H9 (cell line): ENCODE data around the gene GCNT2. TPM values are rescaled to one million over a fixed set of nuclear protein-coding genes. Genes with fewer than 3 reads are reported as not detected.

Source experiments
- DNase-seq: peaks from one replicate; pipeline ENCODE4 v3.0.0-alpha.2; 2017
- H2AFZ ChIP-seq: one replicate; pipeline ENCODE4 v1.6.1; 2013; ENCODE audit warnings: mild to moderate bottlenecking, low read length, control low read depth, moderate library complexity
- H2AK5ac ChIP-seq: 2 replicates; pipeline ENCODE4 v1.6.1; 2013; ENCODE audit warnings: low read length, control low read depth, mixed read lengths; ENCODE audit not compliant: insufficient read length
- H2BK120ac ChIP-seq: one replicate; pipeline ENCODE4 v1.6.1; 2013; ENCODE audit warnings: low read depth, mild to moderate bottlenecking, low read length, control low read depth, inconsistent platforms; ENCODE audit not compliant: poor library complexity, severe bottlenecking
- H2BK12ac ChIP-seq: 2 replicates; pipeline ENCODE4 v1.6.1; 2013; ENCODE audit warnings: low read length, control low read depth, mixed read lengths, low read depth; ENCODE audit not compliant: insufficient read length
- H2BK15ac ChIP-seq: 2 replicates; pipeline ENCODE4 v1.6.1; 2013; ENCODE audit warnings: low read depth, low read length, control low read depth
- H2BK20ac ChIP-seq: one replicate; pipeline ENCODE4 v1.6.1; 2013; ENCODE audit warnings: low read depth, mild to moderate bottlenecking, low read length, control low read depth, inconsistent platforms; ENCODE audit not compliant: poor library complexity, severe bottlenecking
- H2BK5ac ChIP-seq: 2 replicates; pipeline ENCODE4 v1.6.1; 2013; ENCODE audit warnings: low read length, control low read depth, mixed read lengths; ENCODE audit not compliant: insufficient read length
- H3K14ac ChIP-seq: 2 replicates; pipeline ENCODE4 v1.6.1; 2013; ENCODE audit warnings: low read length, control low read depth; ENCODE audit not compliant: insufficient read depth
- H3K18ac ChIP-seq: 2 replicates; pipeline ENCODE4 v1.6.1; 2013; ENCODE audit warnings: low read depth, mild to moderate bottlenecking, mixed read lengths, low read length, control low read depth; ENCODE audit not compliant: insufficient read length
- H3K23ac ChIP-seq: 2 replicates; pipeline ENCODE4 v1.6.1; 2013; ENCODE audit warnings: low read length, control low read depth, mixed read lengths, low read depth; ENCODE audit not compliant: insufficient read length
- H3K23me2 ChIP-seq: 2 replicates; pipeline ENCODE4 v1.6.1; 2013; ENCODE audit warnings: low read depth, mild to moderate bottlenecking, mixed read lengths, low read length, control low read depth; ENCODE audit not compliant: insufficient read length, poor library complexity, severe bottlenecking
- H3K27ac ChIP-seq: 2 replicates; pipeline ENCODE4 v1.5.1; 2013; ENCODE audit warnings: low read length, control low read depth, mixed read lengths, low read depth; ENCODE audit not compliant: insufficient read length
- H3K27me3 ChIP-seq: 2 replicates; pipeline ENCODE4 v1.6.1; 2013; ENCODE audit warnings: low read length, control low read depth, inconsistent platforms; ENCODE audit not compliant: insufficient read depth
- H3K4ac ChIP-seq: 2 replicates; pipeline ENCODE4 v1.6.1; 2013; ENCODE audit warnings: low read depth, mild to moderate bottlenecking, control low read depth, inconsistent platforms, low read length, moderate library complexity
- H3K4me1 ChIP-seq: 2 replicates; pipeline ENCODE4 v1.6.1; 2013; ENCODE audit warnings: low read length, control low read depth, inconsistent platforms; ENCODE audit not compliant: insufficient read depth
- H3K4me2 ChIP-seq: 2 replicates; pipeline ENCODE4 v1.6.1; 2013; ENCODE audit warnings: low read length, control low read depth, mixed read lengths; ENCODE audit not compliant: insufficient read length, insufficient read depth
- H3K56ac ChIP-seq: 2 replicates; pipeline ENCODE4 v1.6.1; 2013; ENCODE audit warnings: low read depth, mild to moderate bottlenecking, mixed read lengths, low read length, control low read depth; ENCODE audit not compliant: insufficient read length
- H3K79me1 ChIP-seq: 2 replicates; pipeline ENCODE4 v1.6.1; 2013; ENCODE audit warnings: low read depth, mild to moderate bottlenecking, moderate library complexity, low read length, control low read depth, inconsistent platforms; ENCODE audit not compliant: insufficient read depth, poor library complexity, severe bottlenecking
- H3K79me2 ChIP-seq: 2 replicates; pipeline ENCODE4 v1.6.1; 2013; ENCODE audit warnings: low read length, control low read depth, inconsistent platforms; ENCODE audit not compliant: insufficient read depth
- H3K9ac ChIP-seq: 2 replicates; pipeline ENCODE4 v1.6.1; 2013; ENCODE audit warnings: low read length, control low read depth, mixed read lengths; ENCODE audit not compliant: insufficient read length; ENCODE audit errors: extremely low read depth
- H3K9me3 ChIP-seq: one replicate; pipeline ENCODE4 v1.6.1; 2013; ENCODE audit warnings: low read depth, low read length, inconsistent platforms; ENCODE audit not compliant: control insufficient read depth
- H3T11ph ChIP-seq: one replicate; pipeline ENCODE4 v1.6.1; 2013; ENCODE audit warnings: mild to moderate bottlenecking, low read length, control low read depth, inconsistent platforms
- H4K20me1 ChIP-seq: one replicate; pipeline ENCODE4 v1.6.1; 2013; ENCODE audit not compliant: control insufficient read depth, insufficient read length, insufficient read depth
- H4K5ac ChIP-seq: 2 replicates; pipeline ENCODE4 v1.6.1; 2013; ENCODE audit warnings: low read depth, mild to moderate bottlenecking, mixed read lengths, low read length, control low read depth; ENCODE audit not compliant: insufficient read length
- H4K8ac ChIP-seq: replicated peaks from 2 replicates; pipeline ENCODE4 v1.6.1; 2013; ENCODE audit warnings: low read length, control low read depth, mixed read lengths, low read depth; ENCODE audit not compliant: insufficient read length
- H4K91ac ChIP-seq: 2 replicates; pipeline ENCODE4 v1.6.1; 2013; ENCODE audit warnings: low read depth, mild to moderate bottlenecking, moderate library complexity, mixed read lengths, low read length, control low read depth; ENCODE audit not compliant: insufficient read length
- H3K27ac Mint-ChIP-seq, 3 experiments: 2 replicates in 2 of 3; 3 replicates in 1 of 3; pipeline ENCODE4 v1.8.0; 2020 to 2021; ENCODE audit warnings: mixed read lengths in 3 of 3, mild to moderate bottlenecking in 1 of 3, moderate library complexity in 1 of 3
- H3K27me3 Mint-ChIP-seq: 2 replicates; pipeline ENCODE4 v1.8.0; 2021; ENCODE audit warnings: low read depth, mild to moderate bottlenecking, moderate library complexity, mixed read lengths
- H3K36me3 Mint-ChIP-seq, 3 experiments: 2 replicates in 2 of 3; 3 replicates in 1 of 3; pipeline ENCODE4 v1.8.0; 2020 to 2021; ENCODE audit warnings: low read depth in 3 of 3, mixed read lengths in 3 of 3; ENCODE audit not compliant: insufficient read depth in 1 of 3
- H3K4me1 Mint-ChIP-seq, 2 experiments: 2 replicates each; pipeline ENCODE4 v1.8.0; 2020; ENCODE audit warnings: mixed read lengths in 2 of 2
- H3K4me3 Mint-ChIP-seq, 2 experiments: 2 replicates in 1 of 2; 3 replicates in 1 of 2; pipeline ENCODE4 v1.8.0; 2020 to 2021; ENCODE audit warnings: mild to moderate bottlenecking in 2 of 2, mixed read lengths in 2 of 2, moderate library complexity in 1 of 2
- H3K9me3 Mint-ChIP-seq, 2 experiments: 2 replicates in 1 of 2; 3 replicates in 1 of 2; pipeline ENCODE4 v1.8.0; 2020; ENCODE audit warnings: mild to moderate bottlenecking in 2 of 2, mixed read lengths in 2 of 2, moderate library complexity in 1 of 2
- WGBS: extraction: QIAGEN DNeasy Blood & Tissue Kit; methylation state at CpG from one replicate; pipeline ENCODE4 v1.1.7; 2013; ENCODE audit warnings: missing lambda C conversion rate, low lambda C conversion rate, mixed read lengths; ENCODE audit not compliant: insufficient read length; ENCODE audit errors: extremely low coverage; 5-methylcytosine and 5-hydroxymethylcytosine counted together
- total RNA-seq: library from RNA; stranded (reverse); gene quantifications from 2 replicates; pipeline ENCODE4 v1.2.1, GENCODE V29; 2021
- TF ChIP-seq, protein P1 (sequence below): fragments of 200-600 bp; sonication (generic); conservative IDR thresholded peaks from 3 replicates; pipeline ENCODE4 v1.8.0; 2021; ENCODE audit warnings: antibody characterized with exemption, mild to moderate bottlenecking

GCNT2 gene
- total RNA-seq, 1 experiment from 2014 or later = 41.7 TPM

DNA sequence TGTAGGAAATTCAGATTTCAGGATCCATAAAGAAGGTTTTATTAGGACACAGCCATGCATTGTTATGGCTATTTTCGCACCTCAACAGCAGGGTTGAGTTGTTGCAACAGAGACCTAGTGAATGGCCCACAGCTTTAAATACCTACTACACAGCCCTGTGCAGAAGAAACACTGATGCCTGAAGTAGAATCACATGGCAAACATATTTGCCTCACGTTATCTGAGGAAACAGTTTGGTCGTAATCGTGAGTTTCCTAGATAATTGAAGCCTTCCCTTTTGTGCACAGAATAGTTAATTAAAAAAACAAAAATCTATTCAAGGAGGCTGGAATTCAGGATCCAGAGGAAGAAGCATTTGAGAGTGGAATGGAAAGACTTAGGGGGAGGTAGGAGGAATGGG, 55.1 kb downstream of the GCNT2 start:
- Histone ChIP-seq H3K79me1 (no peaks in the 10 kb centered on the region), H3K23me2 (no peaks in the 10 kb centered on the region), H3K9me3 (no peaks in the 10 kb centered on the region), H4K8ac (no peak overlapping the region), H2BK5ac (peak overlapping the region; percentile 18), H4K5ac (no peak overlapping the region), H3T11ph (no peak overlapping the region), H2BK120ac (no peak overlapping the region), H3K56ac (no peak overlapping the region), H2BK15ac (no peak overlapping the region), H3K4ac (no peak overlapping the region), H3K9ac (no peak overlapping the region), H3K79me2 (peaks cover 4% of the 10 kb centered on the region; the same call in 1 of the 2 replicates), H2AK5ac (no peak overlapping the region), H3K4me2 (peak overlapping the region; percentile 11), H3K18ac (no peak overlapping the region), H3K14ac (no peak overlapping the region), H4K20me1 (no peaks in the 10 kb centered on the region), H3K27me3 (no peaks in the 10 kb centered on the region), H2AFZ (no peak overlapping the region), H3K23ac (no peak overlapping the region), H3K27ac (peak overlapping the region; percentile 83), H2BK12ac (no peak overlapping the region), H3K4me1 (peaks cover 14% of the 10 kb centered on the region; the same call in 1 of the 2 replicates), H4K91ac (no peak overlapping the region), H2BK20ac (no peak overlapping the region)
- no peaks in the 10 kb centered on the region for H3K27me3 Mint-ChIP-seq
- no peaks in the 10 kb centered on the region for H3K9me3 Mint-ChIP-seq
- WGBS = no CpG with 5 or more reads among the region's 4 CpGs
- TF ChIP-seq, protein P1, sequence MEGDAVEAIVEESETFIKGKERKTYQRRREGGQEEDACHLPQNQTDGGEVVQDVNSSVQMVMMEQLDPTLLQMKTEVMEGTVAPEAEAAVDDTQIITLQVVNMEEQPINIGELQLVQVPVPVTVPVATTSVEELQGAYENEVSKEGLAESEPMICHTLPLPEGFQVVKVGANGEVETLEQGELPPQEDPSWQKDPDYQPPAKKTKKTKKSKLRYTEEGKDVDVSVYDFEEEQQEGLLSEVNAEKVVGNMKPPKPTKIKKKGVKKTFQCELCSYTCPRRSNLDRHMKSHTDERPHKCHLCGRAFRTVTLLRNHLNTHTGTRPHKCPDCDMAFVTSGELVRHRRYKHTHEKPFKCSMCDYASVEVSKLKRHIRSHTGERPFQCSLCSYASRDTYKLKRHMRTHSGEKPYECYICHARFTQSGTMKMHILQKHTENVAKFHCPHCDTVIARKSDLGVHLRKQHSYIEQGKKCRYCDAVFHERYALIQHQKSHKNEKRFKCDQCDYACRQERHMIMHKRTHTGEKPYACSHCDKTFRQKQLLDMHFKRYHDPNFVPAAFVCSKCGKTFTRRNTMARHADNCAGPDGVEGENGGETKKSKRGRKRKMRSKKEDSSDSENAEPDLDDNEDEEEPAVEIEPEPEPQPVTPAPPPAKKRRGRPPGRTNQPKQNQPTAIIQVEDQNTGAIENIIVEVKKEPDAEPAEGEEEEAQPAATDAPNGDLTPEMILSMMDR = no peak
- H3K27ac Mint-ChIP-seq = peak overlapping the region; percentile 12 to 95 (median 14); a peak in 4 of 7 replicates
- peaks cover 52 to 62% of the 10 kb centered on the region in 2 experiments for H3K4me1 Mint-ChIP-seq
- peaks cover 14 to 23% (median 21%) of the 10 kb centered on the region in 3 experiments; a peak in 5 of 7 replicates for H3K36me3 Mint-ChIP-seq
- DNase-seq = no peak
- H3K4me3 Mint-ChIP-seq = no peak overlapping the region
